ENCODE results near the gene LCMT1. TPM values are rescaled to one million over a fixed set of nuclear protein-coding genes. Genes with fewer than 3 reads are reported as not detected.
A peak's percentile ranks its signal among the peaks of the same experiment; 100 is the strongest.

LCMT1 gene
- polyA plus RNA-seq, 1 donor = 72.3 TPM

- H3K4me3 ChIP-seq (ENCODE audit: low read length) = no peak overlapping the region
- H3K27me3 ChIP-seq (ENCODE audit: control insufficient read depth, insufficient read depth, low read length) = no peaks in the 10 kb centered on the region
- DNase-seq = no peak
- no CpG with 5 or more reads among the region's 10 CpGs for WGBS (ENCODE audit: insufficient coverage, low lambda C conversion rate)
- H3K9me3 ChIP-seq (ENCODE audit: control insufficient read depth, low read depth, low read length) = no peaks in the 10 kb centered on the region
- H3K4me1 ChIP-seq (ENCODE audit: control insufficient read depth, insufficient read depth, low read length) = peaks cover 26% of the 10 kb centered on the region
- no peaks in the 10 kb centered on the region for H3K36me3 ChIP-seq (ENCODE audit: control insufficient read depth, insufficient read depth, low read length)
- H3K27ac ChIP-seq (ENCODE audit: low read length) = no peak overlapping the region
Observed at GRCh38 chr16:25092441-25092840, 19.1 kb upstream of the LCMT1 start.

GRCh38 chr16:25093208-25094061, 18.1 kb upstream of the LCMT1 start:
- H3K4me1 ChIP-seq (ENCODE audit: control insufficient read depth, insufficient read depth, low read length) = peaks cover 26% of the 10 kb centered on the region
- DNase-seq = no peak
- H3K27ac ChIP-seq (ENCODE audit: low read length) = no peak overlapping the region
- H3K9me3 ChIP-seq (ENCODE audit: control insufficient read depth, low read depth, low read length) = no peaks in the 10 kb centered on the region
- H3K36me3 ChIP-seq (ENCODE audit: control insufficient read depth, insufficient read depth, low read length) = no peaks in the 10 kb centered on the region
- 94% methylated on average over 3 of the region's 10 CpGs for WGBS (ENCODE audit: insufficient coverage, low lambda C conversion rate)
- no peaks in the 10 kb centered on the region for H3K27me3 ChIP-seq (ENCODE audit: control insufficient read depth, insufficient read depth, low read length)
- no peak overlapping the region for H3K4me3 ChIP-seq (ENCODE audit: low read length)

DNA sequence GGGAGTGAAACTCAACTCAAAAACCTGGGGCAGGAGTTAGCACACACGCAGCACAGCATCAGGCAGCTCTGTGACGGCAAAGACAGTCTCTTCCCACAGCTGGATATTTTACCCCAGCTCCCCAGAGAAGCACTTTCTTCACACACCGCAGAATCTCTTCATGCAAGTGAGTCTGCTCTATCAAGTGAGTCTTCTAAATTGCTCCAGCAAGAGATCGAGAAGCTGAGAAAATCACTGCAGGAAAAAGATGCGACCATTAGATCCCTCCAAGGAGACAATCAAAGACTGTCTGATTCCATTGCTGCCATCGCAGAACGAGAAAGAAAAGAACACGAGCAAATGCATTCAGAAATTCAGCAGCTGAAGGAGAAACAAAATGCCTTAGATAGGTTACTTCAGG, 16.9 kb upstream of the LCMT1 start:
- Histone ChIP-seq H3K4me3 (ENCODE audit: low read length) (no peak overlapping the region), H3K36me3 (ENCODE audit: control insufficient read depth, insufficient read depth, low read length) (no peaks in the 10 kb centered on the region), H3K27me3 (ENCODE audit: control insufficient read depth, insufficient read depth, low read length) (no peaks in the 10 kb centered on the region), H3K27ac (ENCODE audit: low read length) (no peak overlapping the region), H3K9me3 (ENCODE audit: control insufficient read depth, low read depth, low read length) (no peaks in the 10 kb centered on the region), H3K4me1 (ENCODE audit: control insufficient read depth, insufficient read depth, low read length) (peaks cover 17% of the 10 kb centered on the region)
- 72% methylated on average over 4 of the region's 8 CpGs for WGBS (ENCODE audit: insufficient coverage, low lambda C conversion rate)
- no peak for DNase-seq

GRCh38 chr16:25095636-25096035, 15.9 kb upstream of the LCMT1 start:
- H3K4me3 ChIP-seq (ENCODE audit: low read length) = no peak overlapping the region
- no peaks in the 10 kb centered on the region for H3K9me3 ChIP-seq (ENCODE audit: control insufficient read depth, low read depth, low read length)
- H3K4me1 ChIP-seq (ENCODE audit: control insufficient read depth, insufficient read depth, low read length) = peaks cover 7% of the 10 kb centered on the region
- no CpG with 5 or more reads among the region's 4 CpGs for WGBS (ENCODE audit: insufficient coverage, low lambda C conversion rate)
- no peak overlapping the region for H3K27ac ChIP-seq (ENCODE audit: low read length)
- DNase-seq = peak in 1 of 2 donors; percentile 20
- H3K27me3 ChIP-seq (ENCODE audit: control insufficient read depth, insufficient read depth, low read length) = no peaks in the 10 kb centered on the region
- H3K36me3 ChIP-seq (ENCODE audit: control insufficient read depth, insufficient read depth, low read length) = no peaks in the 10 kb centered on the region

- no peak for DNase-seq
- no peaks in the 10 kb centered on the region for H3K4me1 ChIP-seq (ENCODE audit: control insufficient read depth, insufficient read depth, low read length)
- H3K4me3 ChIP-seq (ENCODE audit: low read length) = no peak overlapping the region
- no peak overlapping the region for H3K27ac ChIP-seq (ENCODE audit: low read length)
- no peaks in the 10 kb centered on the region for H3K36me3 ChIP-seq (ENCODE audit: control insufficient read depth, insufficient read depth, low read length)
- H3K27me3 ChIP-seq (ENCODE audit: control insufficient read depth, insufficient read depth, low read length) = no peaks in the 10 kb centered on the region
- 58% methylated on average over 4 of the region's 5 CpGs for WGBS (ENCODE audit: insufficient coverage, low lambda C conversion rate)
- no peaks in the 10 kb centered on the region for H3K9me3 ChIP-seq (ENCODE audit: control insufficient read depth, low read depth, low read length)
Observed at GRCh38 chr16:25097276-25097975, 14.1 kb upstream of the LCMT1 start.

DNA sequence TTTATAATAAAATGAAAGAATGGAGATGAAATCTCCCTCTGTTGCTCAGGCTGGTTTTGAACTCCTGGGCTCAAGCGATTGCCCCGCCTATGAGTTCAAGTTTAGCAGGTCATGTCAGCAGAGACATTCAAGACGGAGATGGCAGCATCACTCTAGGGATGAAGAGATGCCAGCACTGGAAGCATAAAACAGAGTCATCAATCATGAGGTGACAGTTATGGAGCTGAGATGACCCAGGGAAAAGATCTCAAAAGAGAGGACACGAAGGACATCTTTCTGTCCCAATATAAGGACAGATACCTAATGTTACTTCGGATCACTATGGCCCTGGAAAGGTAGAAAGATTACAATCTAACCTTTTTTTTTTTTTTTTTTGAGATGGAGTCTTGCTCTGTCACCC, 11.0 kb upstream of the LCMT1 start:
- Histone ChIP-seq H3K9me3 (ENCODE audit: control insufficient read depth, low read depth, low read length) (no peaks in the 10 kb centered on the region), H3K36me3 (ENCODE audit: control insufficient read depth, insufficient read depth, low read length) (no peaks in the 10 kb centered on the region), H3K27ac (ENCODE audit: low read length) (no peak overlapping the region), H3K4me1 (ENCODE audit: control insufficient read depth, insufficient read depth, low read length) (no peaks in the 10 kb centered on the region), H3K27me3 (ENCODE audit: control insufficient read depth, insufficient read depth, low read length) (no peaks in the 10 kb centered on the region), H3K4me3 (ENCODE audit: low read length) (no peak overlapping the region)
- 86% methylated on average over 1 of the region's 5 CpGs for WGBS (ENCODE audit: insufficient coverage, low lambda C conversion rate)
- no peak for DNase-seq

DNA sequence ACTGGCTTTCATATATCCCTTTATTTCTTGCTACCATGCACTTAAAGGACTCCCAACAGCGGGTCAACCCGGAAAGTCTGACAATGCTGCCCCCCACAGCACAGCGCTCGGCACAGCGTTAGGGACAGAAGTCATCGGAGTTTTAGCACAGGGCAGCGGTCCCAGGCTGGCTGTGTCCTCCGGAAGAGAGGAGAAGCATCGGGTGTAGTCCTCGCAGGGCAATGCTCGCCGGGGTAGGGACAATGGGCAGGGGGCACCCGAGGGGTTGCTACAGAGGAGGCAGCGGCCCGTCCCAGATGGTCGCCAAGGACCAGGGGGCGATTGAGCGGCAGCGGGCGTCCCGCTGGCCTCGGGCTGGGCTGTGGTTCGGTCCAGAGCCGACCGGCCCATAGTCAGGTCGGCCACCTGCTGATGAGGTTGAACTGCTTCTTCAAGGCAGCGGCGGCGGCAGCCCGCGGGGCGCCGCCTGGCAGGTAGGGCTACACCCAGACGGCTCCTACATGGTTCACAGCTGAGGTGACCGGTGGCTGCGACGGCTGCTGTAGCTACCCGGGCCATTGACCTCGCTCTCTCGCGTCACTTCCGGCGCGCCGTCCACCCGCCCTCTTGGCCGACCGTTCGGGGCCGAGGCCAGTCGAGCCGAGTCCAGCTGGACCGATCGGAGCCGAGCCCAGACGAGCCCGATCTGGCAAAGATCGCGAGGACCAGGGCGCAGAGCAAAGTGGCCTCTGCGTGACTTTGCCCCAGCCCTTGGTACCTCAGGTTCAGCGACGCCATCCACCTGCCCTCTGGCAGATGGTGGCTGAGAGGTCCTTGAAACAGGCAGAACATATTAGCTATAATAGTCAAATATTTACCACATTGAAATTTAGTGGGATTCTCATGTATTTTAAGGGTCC, 4.7 kb upstream of the LCMT1 start:
- Histone ChIP-seq H3K27me3 (ENCODE audit: control insufficient read depth, insufficient read depth, low read length) (no peaks in the 10 kb centered on the region), H3K27ac (ENCODE audit: low read length) (peak overlapping the region; percentile 90), H3K4me1 (ENCODE audit: control insufficient read depth, insufficient read depth, low read length) (peaks cover 21% of the 10 kb centered on the region), H3K9me3 (ENCODE audit: control insufficient read depth, low read depth, low read length) (no peaks in the 10 kb centered on the region), H3K36me3 (ENCODE audit: control insufficient read depth, insufficient read depth, low read length) (no peaks in the 10 kb centered on the region), H3K4me3 (ENCODE audit: low read length) (peak overlapping the region; percentile 86)
- no CpG with 5 or more reads among the region's 63 CpGs for WGBS (ENCODE audit: insufficient coverage, low lambda C conversion rate)
- peak; percentile 93 to 96 for DNase-seq

- Histone ChIP-seq H3K36me3 (ENCODE audit: control insufficient read depth, insufficient read depth, low read length) (no peaks in the 10 kb centered on the region), H3K4me1 (ENCODE audit: control insufficient read depth, insufficient read depth, low read length) (peaks cover 21% of the 10 kb centered on the region), H3K27ac (ENCODE audit: low read length) (peak overlapping the region; percentile 90), H3K27me3 (ENCODE audit: control insufficient read depth, insufficient read depth, low read length) (no peaks in the 10 kb centered on the region), H3K9me3 (ENCODE audit: control insufficient read depth, low read depth, low read length) (no peaks in the 10 kb centered on the region), H3K4me3 (ENCODE audit: low read length) (peak overlapping the region; percentile 86)
- no CpG with 5 or more reads among the region's 7 CpGs for WGBS (ENCODE audit: insufficient coverage, low lambda C conversion rate)
- DNase-seq = peak in 1 of 2 donors; percentile 27
Observed at GRCh38 chr16:25107466-25107792, 4.1 kb upstream of the LCMT1 start.

GRCh38 chr16:25108054-25108453, 3.5 kb upstream of the LCMT1 start:
- H3K36me3 ChIP-seq (ENCODE audit: control insufficient read depth, insufficient read depth, low read length) = no peaks in the 10 kb centered on the region
- DNase-seq = peak in 1 of 2 donors; percentile 12
- no peaks in the 10 kb centered on the region for H3K27me3 ChIP-seq (ENCODE audit: control insufficient read depth, insufficient read depth, low read length)
- H3K9me3 ChIP-seq (ENCODE audit: control insufficient read depth, low read depth, low read length) = no peaks in the 10 kb centered on the region
- WGBS (ENCODE audit: insufficient coverage, low lambda C conversion rate) = no CpG with 5 or more reads among the region's 3 CpGs
- H3K4me3 ChIP-seq (ENCODE audit: low read length) = no peak overlapping the region
- H3K27ac ChIP-seq (ENCODE audit: low read length) = no peak overlapping the region
- peaks cover 21% of the 10 kb centered on the region for H3K4me1 ChIP-seq (ENCODE audit: control insufficient read depth, insufficient read depth, low read length)

- Histone ChIP-seq H3K27ac (ENCODE audit: low read length) (peak overlapping the region; percentile 95), H3K4me1 (ENCODE audit: control insufficient read depth, insufficient read depth, low read length) (peaks cover 21% of the 10 kb centered on the region), H3K27me3 (ENCODE audit: control insufficient read depth, insufficient read depth, low read length) (no peaks in the 10 kb centered on the region), H3K9me3 (ENCODE audit: control insufficient read depth, low read depth, low read length) (no peaks in the 10 kb centered on the region), H3K4me3 (ENCODE audit: low read length) (no peak overlapping the region), H3K36me3 (ENCODE audit: control insufficient read depth, insufficient read depth, low read length) (no peaks in the 10 kb centered on the region)
- peak; percentile 80 to 81 for DNase-seq
- WGBS (ENCODE audit: insufficient coverage, low lambda C conversion rate) = no CpG with 5 or more reads among the region's 4 CpGs
Observed at GRCh38 chr16:25109643-25110042, 1.9 kb upstream of the LCMT1 start.
